ENCODE results near the gene GOLGA5. TPM values are rescaled to one million over a fixed set of nuclear protein-coding genes. Genes with fewer than 3 reads are reported as not detected.
A peak's percentile ranks its signal among the peaks of the same experiment; 100 is the strongest.

GOLGA5 gene
- total RNA-seq, 1 donor from 2014 or later: 26.4 TPM

- Mint-ChIP-seq H3K36me3 (ENCODE audit: low read depth, unreplicated experiment) (peaks cover 13% of the 10 kb centered on the region), H3K4me1 (ENCODE audit: unreplicated experiment) (peaks cover 8% of the 10 kb centered on the region), H3K27me3 (ENCODE audit: unreplicated experiment) (no peaks in the 10 kb centered on the region), H3K27ac (ENCODE audit: unreplicated experiment) (no peak overlapping the region), H3K4me3 (ENCODE audit: unreplicated experiment) (no peak overlapping the region), H3K9me3 (ENCODE audit: unreplicated experiment) (no peaks in the 10 kb centered on the region)
- DNase-seq (ENCODE audit: low spot score): no peak
- TF ChIP-seq CTCF (IDR thresholded peaks at IDR 0.05; ENCODE audit: unreplicated experiment): no peak
These were observed 47.8 kb downstream of the GOLGA5 start for GRCh38 chr14:92841930-92842329.

- no peak for TF ChIP-seq CTCF (IDR thresholded peaks at IDR 0.05; ENCODE audit: unreplicated experiment)
- Mint-ChIP-seq H3K27me3 (ENCODE audit: unreplicated experiment) (peaks cover 1% of the 10 kb centered on the region), H3K27ac (ENCODE audit: unreplicated experiment) (no peak overlapping the region), H3K4me3 (ENCODE audit: unreplicated experiment) (no peak overlapping the region), H3K9me3 (ENCODE audit: unreplicated experiment) (no peaks in the 10 kb centered on the region), H3K4me1 (ENCODE audit: unreplicated experiment) (peaks cover 28% of the 10 kb centered on the region), H3K36me3 (ENCODE audit: low read depth, unreplicated experiment) (peaks cover 13% of the 10 kb centered on the region)
- DNase-seq (ENCODE audit: low spot score): no peak
These were observed 50.1 kb downstream of the GOLGA5 start for GRCh38 chr14:92844204-92844603.

GRCh38 chr14:92846162-92846897, 52.2 kb downstream of the GOLGA5 start:
- peak overlapping the region; percentile 11 for H3K27ac Mint-ChIP-seq (ENCODE audit: unreplicated experiment)

GRCh38 chr14:92847278-92847677, 53.2 kb downstream of the GOLGA5 start:
- Mint-ChIP-seq H3K36me3 (ENCODE audit: low read depth, unreplicated experiment) (peaks cover 15% of the 10 kb centered on the region), H3K27ac (ENCODE audit: unreplicated experiment) (peak overlapping the region; percentile 11), H3K4me3 (ENCODE audit: unreplicated experiment) (no peak overlapping the region), H3K27me3 (ENCODE audit: unreplicated experiment) (peaks cover 1% of the 10 kb centered on the region), H3K9me3 (ENCODE audit: unreplicated experiment) (peaks cover 6% of the 10 kb centered on the region), H3K4me1 (ENCODE audit: unreplicated experiment) (peaks cover 30% of the 10 kb centered on the region)
- DNase-seq (ENCODE audit: low spot score): no peak
- TF ChIP-seq CTCF (IDR thresholded peaks at IDR 0.05; ENCODE audit: unreplicated experiment): no peak

More at GRCh38 chr14:92846162-92846897, 52.2 kb downstream of the GOLGA5 start:
- TF ChIP-seq CTCF (IDR thresholded peaks at IDR 0.05; ENCODE audit: unreplicated experiment): no peak
- Mint-ChIP-seq H3K36me3 (ENCODE audit: low read depth, unreplicated experiment) (peaks cover 13% of the 10 kb centered on the region), H3K4me3 (ENCODE audit: unreplicated experiment) (no peak overlapping the region), H3K9me3 (ENCODE audit: unreplicated experiment) (no peaks in the 10 kb centered on the region), H3K27me3 (ENCODE audit: unreplicated experiment) (peaks cover 1% of the 10 kb centered on the region), H3K4me1 (ENCODE audit: unreplicated experiment) (peaks cover 30% of the 10 kb centered on the region)
- no peak for DNase-seq (ENCODE audit: low spot score)

- DNase-seq (ENCODE audit: low spot score): no peak
- Mint-ChIP-seq H3K4me1 (ENCODE audit: unreplicated experiment) (peaks cover 30% of the 10 kb centered on the region), H3K4me3 (ENCODE audit: unreplicated experiment) (no peak overlapping the region), H3K36me3 (ENCODE audit: low read depth, unreplicated experiment) (peaks cover 20% of the 10 kb centered on the region), H3K27me3 (ENCODE audit: unreplicated experiment) (peaks cover 1% of the 10 kb centered on the region), H3K27ac (ENCODE audit: unreplicated experiment) (peak overlapping the region; percentile 73), H3K9me3 (ENCODE audit: unreplicated experiment) (peaks cover 7% of the 10 kb centered on the region)
- no peak for TF ChIP-seq CTCF (IDR thresholded peaks at IDR 0.05; ENCODE audit: unreplicated experiment)
These were observed 53.6 kb downstream of the GOLGA5 start for GRCh38 chr14:92847749-92848148.
